IPS-18c (cell line): ENCODE measurements around the gene NR4A1.

Experiments used
- H3K4me3 ChIP-seq: 2 replicates; pipeline ENCODE4 v1.7.0; 2013; ENCODE audit warnings: low read depth, mild to moderate bottlenecking, low read length, moderate library complexity; ENCODE audit not compliant: insufficient read depth
- H3K9me3 ChIP-seq: one replicate; pipeline ENCODE4 v1.6.1; 2013; ENCODE audit warnings: mild to moderate bottlenecking, low read length, moderate library complexity; ENCODE audit not compliant: control insufficient read depth, insufficient read depth

The NR4A1 gene

GRCh38 chr12:52014567-52015530, 36.4 kb upstream of the NR4A1 start:
- Histone ChIP-seq H3K4me3 (peak overlapping the region; percentile 34; the same call in 1 of the 2 replicates), H3K9me3 (no peaks in the 10 kb centered on the region)

GRCh38 chr12:52015532-52016041, 35.7 kb upstream of the NR4A1 start:
- Histone ChIP-seq H3K9me3 (no peaks in the 10 kb centered on the region), H3K4me3 (no peak overlapping the region)

GRCh38 chr12:52018433-52019112, 32.7 kb upstream of the NR4A1 start:
- no peak overlapping the region for H3K4me3 ChIP-seq
- no peaks in the 10 kb centered on the region for H3K9me3 ChIP-seq

DNA sequence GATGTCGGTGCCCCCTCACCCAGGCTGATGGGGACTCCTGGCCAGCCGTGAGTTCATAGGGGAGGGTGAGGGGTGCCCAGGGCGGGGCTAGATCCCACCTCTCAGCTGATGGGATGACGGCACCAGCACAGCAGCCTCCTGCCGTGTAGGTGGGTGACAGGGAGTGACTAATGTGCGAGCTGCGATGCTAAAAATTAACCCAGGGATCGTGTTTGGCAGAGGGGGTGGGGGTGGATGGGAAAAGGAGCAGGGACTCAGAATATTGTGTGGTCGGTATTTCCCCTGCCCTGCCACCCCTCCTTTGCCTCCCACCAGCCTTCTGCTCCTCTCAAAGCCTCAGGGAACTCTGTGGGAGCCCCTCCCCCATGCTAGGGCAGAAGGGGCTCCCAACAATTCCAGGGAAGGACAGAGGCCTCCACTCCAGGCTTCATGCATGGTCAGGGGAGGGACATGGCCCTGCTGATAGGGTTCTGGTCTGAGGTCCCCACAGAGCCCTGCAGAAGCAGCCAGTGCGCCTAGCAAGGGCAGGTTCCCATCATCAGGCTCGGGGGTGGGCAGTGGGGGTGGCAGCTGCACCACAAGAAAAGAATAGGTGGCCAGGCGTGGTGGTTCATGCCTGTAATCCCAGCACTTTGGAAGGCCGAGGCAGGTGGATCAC, 32.0 kb upstream of the NR4A1 start:
- no peak overlapping the region for H3K4me3 ChIP-seq
- H3K9me3 ChIP-seq: no peaks in the 10 kb centered on the region

- H3K9me3 ChIP-seq: no peaks in the 10 kb centered on the region
- no peak overlapping the region for H3K4me3 ChIP-seq
Measured at GRCh38 chr12:52020539-52021336, 30.5 kb upstream of the NR4A1 start.

DNA sequence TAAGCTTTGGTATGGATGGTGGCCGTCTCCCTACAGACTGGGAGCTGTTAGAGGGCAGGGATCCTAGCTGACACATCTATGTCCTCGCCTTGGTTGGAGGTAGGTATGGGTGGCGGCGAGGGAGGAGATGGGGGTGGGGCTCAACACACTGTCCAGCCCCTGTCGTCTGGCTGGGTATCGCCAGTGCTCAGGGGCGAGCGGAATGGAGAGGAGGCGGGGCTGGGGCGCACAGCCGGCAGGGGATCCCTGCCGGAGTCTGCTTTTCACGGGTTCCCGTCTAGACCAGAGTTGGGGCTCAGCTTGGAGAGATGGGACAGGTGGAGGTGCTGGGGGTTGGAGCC, 28.4 kb upstream of the NR4A1 start:
- Histone ChIP-seq H3K9me3 (no peaks in the 10 kb centered on the region), H3K4me3 (peak overlapping the region; percentile 63)

- H3K4me3 ChIP-seq: peak overlapping the region; percentile 63
- no peaks in the 10 kb centered on the region for H3K9me3 ChIP-seq
Measured at GRCh38 chr12:52023182-52023975, 27.9 kb upstream of the NR4A1 start.

GRCh38 chr12:52023976-52024688, 27.1 kb upstream of the NR4A1 start:
- Histone ChIP-seq H3K4me3 (peak overlapping the region; percentile 63; the same call in 1 of the 2 replicates), H3K9me3 (no peaks in the 10 kb centered on the region)

DNA sequence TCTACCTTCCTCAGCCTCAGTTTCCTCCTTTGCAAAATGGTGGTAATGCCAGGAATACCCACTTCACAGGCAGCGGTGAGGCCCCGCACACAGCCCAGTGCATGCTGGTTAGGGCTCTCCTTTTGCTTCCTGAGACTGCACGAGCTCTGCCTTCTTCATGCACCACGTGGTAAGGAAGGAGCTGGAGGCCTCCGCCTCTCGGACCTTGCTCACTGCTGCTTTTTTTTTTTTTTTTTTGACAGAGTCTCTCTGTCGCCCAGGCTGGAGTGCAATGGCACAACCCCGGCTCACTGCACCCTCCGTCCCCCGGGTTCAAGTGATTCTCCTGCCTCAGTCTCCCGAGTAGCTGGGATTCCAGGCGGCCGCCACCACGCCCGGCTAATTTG, 26.4 kb upstream of the NR4A1 start:
- no peak overlapping the region for H3K4me3 ChIP-seq
- H3K9me3 ChIP-seq: no peaks in the 10 kb centered on the region

- Histone ChIP-seq H3K9me3 (no peaks in the 10 kb centered on the region), H3K4me3 (no peak overlapping the region)
Measured at GRCh38 chr12:52026263-52026662, 25.0 kb upstream of the NR4A1 start.

GRCh38 chr12:52027085-52027843, 24.0 kb upstream of the NR4A1 start:
- no peaks in the 10 kb centered on the region for H3K9me3 ChIP-seq
- H3K4me3 ChIP-seq: no peak overlapping the region

- no peak overlapping the region for H3K4me3 ChIP-seq
- H3K9me3 ChIP-seq: no peaks in the 10 kb centered on the region
Measured at GRCh38 chr12:52029685-52030084, 21.6 kb upstream of the NR4A1 start.

- Histone ChIP-seq H3K4me3 (peak overlapping the region; percentile 25; the same call in 1 of the 2 replicates), H3K9me3 (no peaks in the 10 kb centered on the region)
Measured at GRCh38 chr12:52032446-52032803, 18.8 kb upstream of the NR4A1 start.

- no peaks in the 10 kb centered on the region for H3K9me3 ChIP-seq
- H3K4me3 ChIP-seq: peak overlapping the region; percentile 52
Measured at GRCh38 chr12:52032804-52033445, 18.3 kb upstream of the NR4A1 start.
